ENCODE measurements around the gene ICAM2. TPM values are rescaled to one million over a fixed set of nuclear protein-coding genes. Genes with fewer than 3 reads are reported as not detected.

ICAM2 gene
- total and polyA plus RNA-seq, 12 donors = 25.2 to 117 (median 35.1) TPM

- no peak for TF ChIP-seq CTCF (IDR thresholded peaks at IDR 0.05)
- Histone ChIP-seq H3K27me3 (no peaks in the 10 kb centered on the region), H3K4me3 (no peak overlapping the region)
Measured at GRCh38 chr17:64059756-64060155, 39.3 kb upstream of the ICAM2 start.

GRCh38 chr17:64058621-64059020 is 38.2 kb upstream of the ICAM2 start:
- Histone ChIP-seq H3K36me3 (peaks cover 0 to 99% (median 40%) of the 10 kb centered on the region in 9 donors), H3K27me3 (no peaks in the 10 kb centered on the region), H3K9me3 (no peaks in the 10 kb centered on the region), H3K4me1 (peaks cover 0 to 31% (median 0%) of the 10 kb centered on the region in 9 donors), H3K27ac (no peak overlapping the region), H3K4me3 (no peak overlapping the region)
- 80 to 83% methylated on average over 5 of the region's 5 CpGs for WGBS, 2 donors
- intact Hi-C loops (cut with DNase I) = no loop called here
- TF ChIP-seq CTCF (IDR thresholded peaks at IDR 0.05) = no peak
- DNase-seq (no peak), ATAC-seq (no peak)

More at GRCh38 chr17:64059756-64060155, 39.3 kb upstream of the ICAM2 start:
- Histone ChIP-seq H3K4me1 (peaks cover 0 to 35% (median 0%) of the 10 kb centered on the region in 9 donors), H3K9me3 (no peaks in the 10 kb centered on the region), H3K27ac (peak overlapping the region in 1 of 10 donors; percentile 64), H3K36me3 (peaks cover 0 to 95% (median 31%) of the 10 kb centered on the region in 9 donors)
- ATAC-seq (no peak), DNase-seq (no peak)
- intact Hi-C loops (cut with DNase I) = loop anchor here in 6 of 10 donors (5.0 to 10.0 kb wide), 3 partner anchors 55 to 75 kb away; partner anchors contain the start of gene ERN1 (in 5 of the 6)
- WGBS, 2 donors = 84 to 100% methylated on average over 2 of the region's 2 CpGs

DNA sequence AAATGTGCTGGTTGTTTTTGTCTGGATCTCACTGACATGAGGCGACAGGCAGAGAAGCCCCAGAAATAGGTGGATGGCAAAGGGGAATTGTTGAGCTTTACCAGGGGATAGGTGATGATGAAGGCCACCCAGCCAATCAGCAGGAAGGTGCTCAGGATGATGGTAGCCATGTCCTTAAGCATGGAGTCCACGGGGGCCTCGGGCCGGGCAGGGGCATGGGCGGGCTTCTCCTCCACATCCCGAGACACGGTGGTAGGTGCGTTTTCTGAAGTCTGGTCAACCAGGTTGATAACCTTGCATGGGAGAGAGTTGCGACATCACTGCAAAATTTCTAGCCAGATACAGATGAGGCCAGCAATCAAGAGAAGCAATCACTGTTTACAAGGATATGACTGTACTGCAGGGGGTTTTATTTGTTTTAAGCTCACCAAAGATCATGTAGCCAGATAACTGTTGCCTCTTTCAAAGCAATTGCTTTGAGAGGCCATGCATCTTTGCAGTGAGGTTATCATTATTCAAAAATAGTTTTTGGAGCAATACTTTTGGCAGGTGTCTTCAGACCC is 37.3 kb upstream of the ICAM2 start:
- H3K36me3 ChIP-seq = peaks cover 0 to 99% (median 40%) of the 10 kb centered on the region in 9 donors
- no peak for TF ChIP-seq CTCF (IDR thresholded peaks at IDR 0.05)
- 89 to 96% methylated on average over 9 of the region's 9 CpGs for WGBS, 2 donors
- no peak overlapping the region for H3K27ac ChIP-seq
- no peak overlapping the region for H3K4me3 ChIP-seq
- no peak for DNase-seq
- no peaks in the 10 kb centered on the region for H3K27me3 ChIP-seq
- no peak for ATAC-seq
- no peaks in the 10 kb centered on the region for H3K9me3 ChIP-seq
- peaks cover 0 to 22% (median 0%) of the 10 kb centered on the region in 9 donors for H3K4me1 ChIP-seq
- intact Hi-C loops (cut with DNase I) = no loop called here

GRCh38 chr17:64056269-64057005 is 36.0 kb upstream of the ICAM2 start:
- WGBS, 2 donors = 78 to 80% methylated on average over 12 of the region's 12 CpGs
- intact Hi-C loops (cut with DNase I) = no loop called here
- no peak for DNase-seq
- TF ChIP-seq CTCF (IDR thresholded peaks at IDR 0.05) = no peak
- Histone ChIP-seq H3K4me3 (no peak overlapping the region), H3K27me3 (no peaks in the 10 kb centered on the region), H3K36me3 (peaks cover 0 to 99% (median 40%) of the 10 kb centered on the region in 9 donors), H3K4me1 (peaks cover 0 to 13% (median 0%) of the 10 kb centered on the region in 9 donors), H3K9me3 (no peaks in the 10 kb centered on the region), H3K27ac (peak overlapping the region in 1 of 10 donors; percentile 47)
- ATAC-seq = no peak
